Common myeloid progenitor, CD34-positive (primary cell): ENCODE data around the gene ADAD1.
"Not testable (repeated sequence)": the region's sequence is repeated elsewhere in the genome, so short reads cannot be mapped to it uniquely, and the experiment has no call there.

ENCODE experiments used
- CTCF ChIA-PET: fragments of 350-600 bp; sonication (Branson Sonifier 250); formaldehyde crosslinking; loops from one replicate; lab custom pipeline; 2021; ENCODE audit warnings: antibody characterized with exemption; lab: Charles Lee
- POLR2A ChIA-PET: fragments of 350-600 bp; sonication (Branson Sonifier 250); formaldehyde crosslinking; loops from one replicate; lab custom pipeline; 2021; ENCODE audit warnings: antibody characterized with exemption; lab: Charles Lee
- DNase-seq, 3 donors: peaks; one replicate each; pipeline versions ENCODE4 v3.0.0 to v3.0.0-alpha.2; 2013
- H3K27ac ChIP-seq, 2 experiments: 1 replicate in 1 of 2; 2 replicates in 1 of 2; pipeline ENCODE4 v1.7.0; 2013; ENCODE audit warnings: inconsistent platforms in 2 of 2, low read length in 2 of 2, mild to moderate bottlenecking in 2 of 2, low read depth in 1 of 2, moderate library complexity in 1 of 2; ENCODE audit not compliant: severe bottlenecking in 2 of 2, insufficient read depth in 1 of 2, poor library complexity in 1 of 2
- H3K27me3 ChIP-seq, 5 experiments: replicated peaks in 2 of 5; 1 replicate in 3 of 5; 2 replicates in 2 of 5; pipeline versions ENCODE4 v1.6.1 to v1.7.0; 2013; ENCODE audit warnings: low read length in 4 of 5, mild to moderate bottlenecking in 2 of 5, moderate library complexity in 2 of 5, inconsistent platforms in 1 of 5; ENCODE audit not compliant: insufficient read depth in 5 of 5, control insufficient read depth in 4 of 5
- H3K36me3 ChIP-seq, 4 experiments: 1 replicate in 2 of 4; 2 replicates in 2 of 4; pipeline versions ENCODE4 v1.6.1 to v1.7.0; 2013; ENCODE audit warnings: low read length in 3 of 4, control low read depth in 1 of 4, mild to moderate bottlenecking in 1 of 4; ENCODE audit not compliant: control insufficient read depth in 4 of 4, insufficient read depth in 4 of 4
- H3K4me1 ChIP-seq, 4 experiments: 1 replicate in 3 of 4; 2 replicates in 1 of 4; pipeline versions ENCODE4 v1.6.1 to v1.7.1; 2013; ENCODE audit warnings: low read length in 3 of 4, mild to moderate bottlenecking in 3 of 4, control low read depth in 1 of 4, inconsistent platforms in 1 of 4, moderate library complexity in 1 of 4; ENCODE audit not compliant: control insufficient read depth in 4 of 4, insufficient read depth in 4 of 4; ENCODE audit errors: control extremely low read depth in 1 of 4
- H3K4me3 ChIP-seq, 7 experiments: 1 replicate in 4 of 7; 2 replicates in 3 of 7; pipeline versions ENCODE4 v1.5.1 to v1.7.0; 2013; ENCODE audit warnings: mild to moderate bottlenecking in 7 of 7, low read length in 6 of 7, moderate library complexity in 6 of 7, inconsistent platforms in 2 of 7, low read depth in 2 of 7, control low read depth in 1 of 7; ENCODE audit not compliant: insufficient read depth in 4 of 7, control insufficient read depth in 1 of 7; ENCODE audit errors: extremely low read depth in 1 of 7
- H3K9me3 ChIP-seq, 5 experiments: 1 replicate in 4 of 5; 2 replicates in 1 of 5; pipeline versions ENCODE4 v1.6.1 to v1.7.1; 2013; ENCODE audit warnings: low read length in 4 of 5, mild to moderate bottlenecking in 2 of 5, inconsistent platforms in 1 of 5, low read depth in 1 of 5, moderate library complexity in 1 of 5; ENCODE audit not compliant: control insufficient read depth in 4 of 5, insufficient read depth in 2 of 5; ENCODE audit errors: control extremely low read depth in 1 of 5
- WGBS: methylation state at CpG from one replicate; pipeline ENCODE4 v1.1.5; 2013; ENCODE audit not compliant: insufficient coverage; 5-methylcytosine and 5-hydroxymethylcytosine counted together

The ADAD1 gene

GRCh38 chr4:122356317-122356808 is 22.4 kb upstream of the ADAD1 start:
- ChIA-PET CTCF (interaction anchor here (1.6 kb wide), 1 partner anchor 49 kb away, joined by 3 read pairs; no protein-coding TSS in a partner anchor), POLR2A (no interaction called here)
- Histone ChIP-seq H3K27me3 (no peaks in the 10 kb centered on the region), H3K4me3 (no peak overlapping the region), H3K4me1 (no peaks in the 10 kb centered on the region), H3K9me3 (no peaks in the 10 kb centered on the region), H3K36me3 (peaks cover 8 to 44% (median 17%) of the 10 kb centered on the region in 4 experiments), H3K27ac (no peak overlapping the region)
- DNase-seq = no peak

DNA sequence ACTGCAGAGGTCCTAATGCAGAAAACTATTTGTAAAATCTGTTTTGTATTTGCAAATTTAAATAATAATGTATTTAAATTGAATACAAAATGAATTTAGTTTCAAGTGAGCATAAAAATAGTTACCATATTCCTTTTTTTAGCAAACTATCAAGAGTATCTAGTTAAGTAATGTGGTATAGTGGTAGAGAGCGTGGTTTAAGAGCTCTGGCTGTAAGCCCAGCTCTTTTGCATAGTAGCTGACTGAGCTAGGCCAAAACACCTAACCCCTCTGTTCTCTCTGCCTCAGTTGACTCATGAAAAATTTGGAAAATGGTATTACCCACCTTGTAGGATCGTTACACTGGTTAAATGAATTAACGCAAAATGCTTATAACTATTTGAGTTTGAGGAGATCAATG is 18.1 kb upstream of the ADAD1 start:
- WGBS = no CpG with 5 or more reads among the region's 3 CpGs

GRCh38 chr4:122364700-122365404 is 14.0 kb upstream of the ADAD1 start:
- ChIA-PET POLR2A (no interaction called here), CTCF (interaction anchor here (0.6 to 1.4 kb wide), 3 partner anchors 25 to 73 kb away, joined by 3 read pairs; no protein-coding TSS in a partner anchor)
- Histone ChIP-seq H3K4me1 (no peaks in the 10 kb centered on the region), H3K27me3 (no peaks in the 10 kb centered on the region), H3K27ac (no peak overlapping the region), H3K36me3 (peaks cover 0 to 14% (median 3%) of the 10 kb centered on the region in 4 experiments), H3K9me3 (no peaks in the 10 kb centered on the region), H3K4me3 (no peak overlapping the region)
- 90% methylated on average over 11 of the region's 18 CpGs for WGBS
- DNase-seq = peak; percentile 3 to 60 (median 24)

More for the DNA sequence above, 18.1 kb upstream of the ADAD1 start:
- Histone ChIP-seq H3K4me3 (no peak overlapping the region), H3K27me3 (no peaks in the 10 kb centered on the region), H3K36me3 (peaks cover 2 to 31% (median 11%) of the 10 kb centered on the region in 4 experiments), H3K4me1 (no peaks in the 10 kb centered on the region), H3K27ac (no peak overlapping the region), H3K9me3 (no peaks in the 10 kb centered on the region)
- POLR2A ChIA-PET = no interaction called here
- no peak for DNase-seq
- CTCF ChIA-PET = interaction anchor here (1.0 kb wide), 1 partner anchor 11 kb away, joined by 3 read pairs; no protein-coding TSS in a partner anchor

DNA sequence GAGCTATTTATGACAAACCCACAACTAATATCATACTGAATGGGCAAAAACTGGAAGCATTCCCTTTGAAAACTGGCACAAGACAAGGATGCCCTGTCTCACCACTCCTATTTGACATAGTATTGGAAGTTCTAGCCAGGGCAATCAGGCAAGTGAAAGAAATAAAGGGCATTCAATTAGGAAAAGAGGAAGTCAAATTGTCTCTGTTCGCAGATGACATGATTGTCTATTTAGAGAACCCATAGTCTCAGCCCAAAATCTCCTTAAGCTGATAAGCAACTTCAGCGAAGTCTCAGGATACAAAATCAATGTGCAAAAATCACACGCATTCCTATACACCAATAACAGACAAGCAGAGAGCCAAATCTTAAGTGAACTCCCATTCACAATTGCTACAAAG is 10.0 kb upstream of the ADAD1 start:
- DNase-seq, CTCF ChIA-PET, H3K9me3 ChIP-seq, H3K4me1 ChIP-seq, H3K27ac ChIP-seq, POLR2A ChIA-PET, H3K27me3 ChIP-seq, H3K36me3 ChIP-seq, H3K4me3 ChIP-seq: not testable (repeated sequence)
- WGBS = no CpG with 5 or more reads among the region's 3 CpGs

- no CpG with 5 or more reads among the region's 1 CpG for WGBS
- POLR2A ChIA-PET = no interaction called here
Measured at GRCh38 chr4:122377352-122377751, 1.5 kb upstream of the ADAD1 start.

GRCh38 chr4:122379239-122379638 is 428 bp downstream of the ADAD1 start:
- no peaks in the 10 kb centered on the region for H3K36me3 ChIP-seq
- no peaks in the 10 kb centered on the region for H3K4me1 ChIP-seq
- peaks cover 0 to 3% (median 0%) of the 10 kb centered on the region in 5 experiments for H3K9me3 ChIP-seq
- H3K27ac ChIP-seq = no peak overlapping the region
- CTCF ChIA-PET = no interaction called here
- POLR2A ChIA-PET = no interaction called here
- H3K27me3 ChIP-seq = peaks cover 0 to 2% (median 0%) of the 10 kb centered on the region in 5 experiments
- no peak for DNase-seq
- no peak overlapping the region for H3K4me3 ChIP-seq
- 97% methylated on average over 39 of the region's 44 CpGs for WGBS

More at GRCh38 chr4:122377352-122377751, 1.5 kb upstream of the ADAD1 start:
- CTCF ChIA-PET = no interaction called here
- Histone ChIP-seq H3K27me3 (peaks cover 0 to 2% (median 0%) of the 10 kb centered on the region in 5 experiments), H3K4me3 (no peak overlapping the region), H3K4me1 (no peaks in the 10 kb centered on the region), H3K9me3 (peaks cover 0 to 3% (median 0%) of the 10 kb centered on the region in 5 experiments), H3K36me3 (no peaks in the 10 kb centered on the region), H3K27ac (no peak overlapping the region)
- DNase-seq = no peak

DNA sequence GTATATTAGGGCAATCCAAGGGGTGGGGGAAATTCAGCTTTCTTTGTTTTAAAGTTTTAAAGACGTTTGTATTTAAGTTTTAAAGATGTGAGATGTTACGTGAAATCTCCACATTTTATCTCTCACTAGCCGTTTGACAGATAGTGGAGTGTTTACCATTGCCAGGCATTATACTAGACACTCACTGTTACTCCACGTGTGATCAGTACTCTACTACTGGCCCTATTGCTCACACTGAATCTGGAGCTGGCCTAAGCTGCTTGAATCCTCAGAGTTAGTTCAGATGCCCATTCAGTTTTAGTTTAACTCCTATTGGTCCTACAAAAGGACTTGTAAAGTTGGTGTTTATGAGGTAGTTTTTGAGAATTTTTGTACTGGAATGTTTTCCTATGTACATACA is 4.5 kb downstream of the ADAD1 start:
- POLR2A ChIA-PET = no interaction called here

More for the DNA sequence above, 4.5 kb downstream of the ADAD1 start:
- Histone ChIP-seq H3K9me3 (peaks cover 0 to 3% (median 0%) of the 10 kb centered on the region in 5 experiments), H3K27me3 (no peaks in the 10 kb centered on the region), H3K36me3 (no peaks in the 10 kb centered on the region), H3K4me1 (no peaks in the 10 kb centered on the region), H3K27ac (no peak overlapping the region), H3K4me3 (no peak overlapping the region)
- DNase-seq = no peak
- 100% methylated on average over 2 of the region's 4 CpGs for WGBS
- CTCF ChIA-PET = no interaction called here
